ENCODE measurements around the gene CLEC18C. TPM values are rescaled to one million over a fixed set of nuclear protein-coding genes. Genes with fewer than 3 reads are reported as not detected.
"Not testable (repeated sequence)": the region's sequence is repeated elsewhere in the genome, so short reads cannot be mapped to it uniquely, and the experiment has no call there.

Gene CLEC18C
- total and polyA plus RNA-seq, 2 experiments from 2014 or later, result 0.36 TPM; not detected in 1

- peak in 1 of 2 donors; percentile 12 for DNase-seq (ENCODE audit: low read depth in 1 of 2, low spot score in 1 of 2)
- not testable (repeated sequence) for H3K27ac ChIP-seq; H3K4me3 ChIP-seq; H3K27me3 ChIP-seq; H3K9me3 ChIP-seq (ENCODE audit: low read depth); H3K4me1 ChIP-seq (ENCODE audit: low read depth); H3K36me3 ChIP-seq
Observed at GRCh38 chr16:70231831-70232230, 58.2 kb downstream of the CLEC18C start.

Other genes starting within 250 kb of the CLEC18C start
- 0.09 TPM in 1 of 2 replicates, not detected in the other for gene CLEC18A, start 222.5 kb upstream of the CLEC18C start, total RNA-seq
- 0.40 and 0.55 TPM in 2 replicates for gene CLEC18A, start 222.5 kb upstream of the CLEC18C start, polyA plus RNA-seq
- 20.9 and 35.0 TPM in 2 replicates for gene PDPR, start 59.5 kb upstream of the CLEC18C start, total RNA-seq
- gene PDPR, start 59.5 kb upstream of the CLEC18C start, polyA plus RNA-seq, result 8.7 and 16.0 TPM in 2 replicates
- gene EXOSC6, start 78.2 kb downstream of the CLEC18C start, total RNA-seq, result 25.2 and 26.8 TPM in 2 replicates
- gene EXOSC6, start 78.2 kb downstream of the CLEC18C start, polyA plus RNA-seq, result 24.6 and 38.0 TPM in 2 replicates
- gene AARS1, start 115.7 kb downstream of the CLEC18C start, total RNA-seq, result 74.6 and 81.4 TPM in 2 replicates
- 102 and 114 TPM in 2 replicates for gene AARS1, start 115.7 kb downstream of the CLEC18C start, polyA plus RNA-seq
- gene DDX19B, start 125.4 kb downstream of the CLEC18C start, total RNA-seq, result 40.1 and 40.2 TPM in 2 replicates
- 39.7 and 55.5 TPM in 2 replicates for gene DDX19B, start 125.4 kb downstream of the CLEC18C start, polyA plus RNA-seq
- gene DDX19A, start 173.1 kb downstream of the CLEC18C start, total RNA-seq, result 67.5 and 69.8 TPM in 2 replicates
- 54.3 and 63.6 TPM in 2 replicates for gene DDX19A, start 173.1 kb downstream of the CLEC18C start, polyA plus RNA-seq